ENCODE results near the gene CLBA1.

DNA sequence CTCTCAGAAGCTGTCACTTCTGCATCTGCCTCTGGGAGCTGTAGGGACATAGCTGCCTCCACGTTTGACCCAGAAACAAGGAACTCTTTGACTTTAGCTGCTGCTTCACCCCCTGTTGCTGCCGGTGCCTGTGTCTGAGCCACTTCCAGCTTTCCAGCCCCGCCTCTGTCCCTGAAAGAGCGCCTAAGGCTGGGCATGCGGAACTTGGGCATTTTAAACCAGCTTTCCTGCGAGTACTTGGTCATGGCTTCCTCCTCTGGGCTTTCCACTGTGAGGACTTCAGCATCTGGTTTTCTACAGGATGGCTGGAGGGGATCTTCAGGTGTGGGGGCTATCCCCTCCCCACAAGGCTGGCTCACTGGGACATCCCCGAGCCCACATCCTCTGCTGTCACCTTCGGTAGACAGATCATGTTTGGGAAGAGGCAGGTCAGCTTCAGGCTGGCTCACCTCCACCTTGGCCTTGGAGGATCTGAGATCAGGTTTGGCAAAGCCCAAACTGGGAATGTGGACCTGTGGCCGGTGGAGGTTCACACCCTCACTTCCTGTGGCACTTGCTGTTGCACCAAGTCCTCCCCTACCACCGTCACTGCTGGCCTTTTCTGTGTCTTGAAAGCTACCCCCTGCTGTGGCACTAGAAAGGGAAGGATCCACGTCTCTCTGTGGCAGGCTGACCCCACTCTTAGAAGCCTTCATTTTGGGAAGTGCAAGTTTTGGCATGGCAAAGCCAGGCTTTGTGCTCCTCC is 45.8 kb upstream of the CLBA1 start:
- TF ChIP-seq, protein P1, sequence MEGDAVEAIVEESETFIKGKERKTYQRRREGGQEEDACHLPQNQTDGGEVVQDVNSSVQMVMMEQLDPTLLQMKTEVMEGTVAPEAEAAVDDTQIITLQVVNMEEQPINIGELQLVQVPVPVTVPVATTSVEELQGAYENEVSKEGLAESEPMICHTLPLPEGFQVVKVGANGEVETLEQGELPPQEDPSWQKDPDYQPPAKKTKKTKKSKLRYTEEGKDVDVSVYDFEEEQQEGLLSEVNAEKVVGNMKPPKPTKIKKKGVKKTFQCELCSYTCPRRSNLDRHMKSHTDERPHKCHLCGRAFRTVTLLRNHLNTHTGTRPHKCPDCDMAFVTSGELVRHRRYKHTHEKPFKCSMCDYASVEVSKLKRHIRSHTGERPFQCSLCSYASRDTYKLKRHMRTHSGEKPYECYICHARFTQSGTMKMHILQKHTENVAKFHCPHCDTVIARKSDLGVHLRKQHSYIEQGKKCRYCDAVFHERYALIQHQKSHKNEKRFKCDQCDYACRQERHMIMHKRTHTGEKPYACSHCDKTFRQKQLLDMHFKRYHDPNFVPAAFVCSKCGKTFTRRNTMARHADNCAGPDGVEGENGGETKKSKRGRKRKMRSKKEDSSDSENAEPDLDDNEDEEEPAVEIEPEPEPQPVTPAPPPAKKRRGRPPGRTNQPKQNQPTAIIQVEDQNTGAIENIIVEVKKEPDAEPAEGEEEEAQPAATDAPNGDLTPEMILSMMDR (conservative IDR thresholded peaks at IDR 0.05; ENCODE audit: low read depth, low read length), result no peak
- TF ChIP-seq EZH2 (IDR thresholded peaks at IDR 0.05; ENCODE audit: borderline replicate concordance, low read depth, low read length, poor library complexity, severe bottlenecking), result no peak

Data from A673 (cell line).